ENCODE data around the gene XPO5.
"Not testable (repeated sequence)": the region's sequence is repeated elsewhere in the genome, so short reads cannot be mapped to it uniquely, and the experiment has no call there.

XPO5 gene

DNA sequence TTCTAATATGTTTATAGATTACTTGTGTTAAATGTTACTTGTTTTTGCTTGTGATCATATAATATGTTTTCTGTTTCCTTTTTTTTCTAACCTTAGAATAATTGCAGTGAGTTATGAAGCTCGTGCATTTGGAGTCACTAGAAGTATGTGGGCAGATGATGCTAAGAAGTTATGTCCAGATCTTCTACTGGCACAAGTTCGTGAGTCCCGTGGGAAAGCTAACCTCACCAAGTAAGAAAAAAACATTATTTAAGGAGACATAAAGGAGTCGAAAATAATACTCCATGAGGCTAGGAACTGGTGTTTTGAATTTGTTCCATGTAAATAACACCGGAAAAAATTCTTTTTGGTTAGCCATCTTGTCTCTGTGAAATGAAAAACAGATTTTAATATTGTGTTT lies 7.1 kb upstream of the XPO5 start:
- no peak for DNase-seq

- no peak for DNase-seq
Observed at GRCh38 chr6:43579171-43579570, 3.3 kb upstream of the XPO5 start.

DNA sequence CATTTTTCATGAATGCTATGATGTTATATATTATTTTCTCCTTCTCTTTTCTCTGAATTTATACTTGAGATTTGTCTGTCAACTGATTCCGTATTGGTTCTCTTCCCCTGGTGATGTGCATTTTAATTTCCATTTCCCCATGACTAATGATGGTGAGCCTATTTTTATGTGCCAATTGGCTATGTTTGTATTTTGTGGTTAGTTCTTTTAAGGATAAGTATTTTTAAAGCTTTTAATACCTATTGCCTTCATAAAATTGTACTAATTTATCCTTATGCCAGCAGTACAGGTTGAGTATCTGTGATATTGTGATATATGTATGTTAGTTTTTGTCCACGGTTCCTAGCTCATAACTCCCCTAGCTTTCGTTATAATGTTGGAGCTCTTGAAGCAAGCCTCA lies 2.9 kb upstream of the XPO5 start:
- DNase-seq, result no peak

DNA sequence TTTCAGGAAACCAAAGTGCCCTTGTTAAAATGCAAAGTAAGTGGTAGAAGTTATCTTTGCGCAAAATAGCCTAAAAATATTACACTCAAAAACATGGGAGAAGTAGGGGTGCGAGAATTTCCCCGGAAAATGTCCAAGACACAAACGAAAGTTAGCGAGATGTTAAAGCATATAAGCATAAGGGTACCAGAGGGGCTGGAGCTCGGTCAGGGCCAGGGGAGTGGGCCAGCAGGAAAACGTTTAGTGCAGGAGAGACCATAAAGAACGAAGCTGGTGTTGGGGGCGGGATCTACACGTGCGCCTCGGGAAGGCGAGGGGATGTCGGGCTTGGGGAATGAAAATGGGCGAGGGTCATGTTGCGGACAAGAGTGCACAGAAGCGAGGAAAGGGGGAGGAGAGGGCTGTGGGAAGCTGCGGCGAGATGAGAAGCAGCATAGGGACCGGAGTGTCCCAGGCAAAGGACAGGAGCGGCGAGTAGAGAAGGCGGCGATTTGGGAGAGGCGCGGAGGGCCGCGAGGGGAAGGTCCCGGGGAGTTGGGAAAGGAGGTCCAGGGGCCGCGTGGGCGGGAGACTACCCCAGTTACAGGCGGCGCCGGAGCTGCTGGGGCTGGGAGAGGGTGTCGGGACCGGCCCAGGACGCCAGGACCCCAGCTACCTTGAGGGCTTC lies 600 bp downstream of the XPO5 start:
- peak; percentile 23 for DNase-seq

- DNase-seq, result no peak
Observed at GRCh38 chr6:43572015-43572414, 3.8 kb downstream of the XPO5 start.

DNA sequence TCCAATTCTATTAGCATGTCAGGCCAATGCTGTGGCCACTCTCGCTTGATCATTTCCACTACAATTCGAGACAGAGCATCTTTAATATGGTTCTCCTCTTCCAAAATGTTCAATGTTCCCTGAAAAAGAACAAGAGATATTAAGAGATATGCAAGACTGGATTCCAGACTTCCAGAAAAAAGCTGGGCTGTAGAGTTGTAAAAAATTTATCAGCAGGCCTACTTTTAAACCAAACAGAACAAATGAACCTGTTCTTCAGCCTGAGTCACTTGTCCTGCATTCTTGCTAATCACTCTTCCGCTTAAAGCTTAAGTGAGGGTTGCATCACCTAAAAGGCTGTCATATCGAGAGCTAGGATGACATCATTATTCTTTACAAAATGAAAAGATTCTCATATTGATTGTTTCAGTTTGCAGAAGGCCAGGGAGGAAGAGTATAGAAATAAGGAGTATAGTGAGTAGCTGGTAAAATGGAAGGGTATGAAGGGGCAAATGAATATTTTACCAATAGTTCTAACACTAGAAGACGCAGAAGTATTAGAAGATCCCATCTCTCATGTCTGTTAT lies 4.9 kb downstream of the XPO5 start:
- no peak for DNase-seq

- DNase-seq, result no peak
Observed at GRCh38 chr6:43559328-43559727, 16.5 kb downstream of the XPO5 start.

- not testable (repeated sequence) for DNase-seq
Observed at GRCh38 chr6:43557620-43558019, 18.2 kb downstream of the XPO5 start.

- DNase-seq, result no peak
Observed at GRCh38 chr6:43547222-43547621, 28.6 kb downstream of the XPO5 start.

- DNase-seq, result no peak
Observed at GRCh38 chr6:43544461-43544860, 31.4 kb downstream of the XPO5 start.

DNA sequence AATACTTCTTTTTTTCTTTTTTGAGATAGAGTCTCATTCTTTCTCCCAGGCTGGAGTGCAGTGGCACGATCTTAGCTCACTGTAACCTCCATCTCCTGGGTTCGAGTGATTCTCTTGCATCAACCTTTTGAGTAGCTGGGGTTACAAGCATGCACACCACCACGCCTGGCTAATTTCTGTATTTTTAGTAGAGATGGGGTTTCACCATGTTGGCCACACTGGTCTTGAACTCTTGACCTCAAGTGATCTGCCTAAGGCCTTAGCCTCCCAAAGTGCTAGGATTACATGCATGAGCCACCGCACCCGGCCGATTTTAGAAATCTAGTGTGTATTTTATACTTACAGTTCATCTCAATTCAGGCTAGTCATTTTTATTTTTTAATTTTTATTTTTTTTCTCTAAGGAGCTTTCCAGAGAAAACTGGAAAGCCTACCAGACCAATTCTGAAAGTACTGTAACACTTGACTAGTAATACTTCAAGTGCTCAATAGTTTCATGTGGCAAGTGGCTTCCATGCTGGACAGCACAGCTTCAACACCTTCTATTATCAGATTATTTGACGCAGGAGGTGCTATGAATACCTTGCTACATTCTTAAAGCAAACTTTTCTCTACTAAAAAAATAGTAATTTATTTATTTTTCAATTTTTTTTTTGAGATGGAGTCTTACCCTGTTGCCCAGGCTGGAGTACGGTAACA lies 33.9 kb downstream of the XPO5 start:
- no peak for DNase-seq

GRCh38 chr6:43540507-43540906 lies 35.3 kb downstream of the XPO5 start:
- DNase-seq, result no peak

DNA sequence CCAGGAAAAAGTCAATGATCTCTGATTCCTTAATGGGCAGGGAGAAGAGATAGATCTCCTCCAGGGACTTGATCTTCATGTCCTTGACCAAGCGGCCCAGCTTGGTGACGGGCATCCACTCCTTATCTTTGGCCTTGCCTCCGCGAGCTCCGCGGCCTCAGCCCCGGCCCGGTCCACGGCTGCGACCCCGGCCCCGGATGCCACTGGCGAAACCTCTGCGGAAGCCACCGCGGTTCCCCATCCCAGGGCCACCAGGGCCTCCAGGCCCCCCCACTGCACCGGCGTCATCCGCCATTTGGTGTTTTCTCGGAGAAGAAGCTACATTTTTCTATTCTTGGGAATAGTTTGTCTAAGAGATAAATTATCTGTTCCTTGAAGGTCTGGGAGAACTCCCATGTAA lies 36.4 kb downstream of the XPO5 start:
- not testable (repeated sequence) for DNase-seq

- not testable (repeated sequence) for DNase-seq
Observed at GRCh38 chr6:43538986-43539385, 36.9 kb downstream of the XPO5 start.

GRCh38 chr6:43532201-43532600 lies 43.6 kb downstream of the XPO5 start:
- DNase-seq, result no peak

GRCh38 chr6:43524483-43524961 lies 51.3 kb downstream of the XPO5 start:
- DNase-seq, result no peak

- no peak for DNase-seq
Observed at GRCh38 chr6:43523284-43523683, 52.6 kb downstream of the XPO5 start.

DNA sequence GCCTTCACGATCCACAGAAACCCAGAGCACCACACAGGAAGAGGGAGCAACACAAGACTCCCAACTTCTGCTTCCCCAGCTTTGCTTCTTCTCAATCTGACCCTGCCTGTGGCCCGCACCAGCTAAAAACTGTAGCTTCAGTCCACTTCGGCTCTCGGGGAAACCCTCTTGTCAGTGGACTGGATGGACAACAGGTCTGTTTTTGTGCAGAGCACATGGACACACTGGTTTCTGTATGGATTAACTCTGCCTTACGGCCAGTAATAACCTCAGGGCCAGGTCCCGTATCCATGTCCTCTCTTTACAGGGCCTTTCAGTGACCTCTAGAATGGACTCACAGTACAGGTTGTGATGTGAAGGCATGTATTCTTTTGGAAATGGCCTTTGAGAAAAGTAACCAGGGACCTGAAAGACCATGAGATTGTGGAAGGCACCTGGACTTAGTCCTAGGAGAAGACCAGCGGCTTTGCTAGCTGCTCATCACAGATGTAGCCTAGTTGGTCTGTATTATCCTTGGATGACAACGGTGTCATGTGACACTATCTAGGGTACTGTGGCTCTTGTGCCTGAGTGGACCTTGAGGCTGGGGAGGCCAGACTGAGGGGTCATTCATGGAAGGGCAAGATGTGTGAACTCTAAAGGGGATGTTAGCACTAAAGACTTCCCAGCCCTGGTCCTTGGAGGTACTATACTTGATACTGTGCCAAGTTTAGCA lies 53.1 kb downstream of the XPO5 start:
- DNase-seq, result no peak

DNA sequence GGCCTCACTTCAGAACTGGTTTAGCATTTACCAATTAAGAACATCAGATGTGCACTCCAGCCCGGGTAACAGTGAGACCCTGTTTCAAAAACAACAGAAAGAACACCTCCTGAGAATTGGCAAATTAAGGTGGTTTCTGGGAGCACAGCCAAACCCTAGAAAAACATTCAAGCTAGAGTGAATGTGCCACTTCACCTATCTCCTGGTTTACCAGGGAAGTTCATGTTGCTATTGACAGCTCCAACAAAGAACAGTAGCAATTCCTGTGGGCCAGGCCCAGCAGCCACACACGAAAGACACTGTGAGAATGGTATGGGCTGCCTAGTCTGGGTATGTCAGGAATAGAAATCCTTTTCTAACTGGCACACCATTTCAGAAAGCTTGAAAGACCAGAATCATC lies 54.0 kb downstream of the XPO5 start:
- no peak for DNase-seq

DNA sequence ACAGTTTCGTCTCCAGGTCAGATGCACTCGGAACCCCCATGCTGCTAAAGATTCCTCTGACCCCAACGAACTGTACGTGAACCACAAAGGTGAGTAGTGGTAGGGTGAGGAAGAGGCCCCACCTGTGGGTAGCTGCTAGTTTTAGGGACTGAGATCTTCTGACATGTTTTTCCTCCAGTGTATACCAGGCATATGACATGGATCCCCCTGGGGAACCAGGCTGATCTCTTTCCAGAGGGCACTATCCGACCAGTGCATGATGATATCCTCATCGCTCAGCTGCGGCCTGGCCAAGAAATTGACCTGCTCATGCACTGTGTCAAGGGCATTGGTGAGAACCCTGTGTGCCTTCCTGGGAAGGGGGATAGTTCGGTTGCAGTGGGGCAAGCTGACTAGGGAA lies 55.7 kb downstream of the XPO5 start:
- DNase-seq, result no peak

- no peak for DNase-seq
Observed at GRCh38 chr6:43517505-43518357, 58.1 kb downstream of the XPO5 start.

- peak; percentile 99 for DNase-seq
Observed at GRCh38 chr6:43516697-43517504, 58.9 kb downstream of the XPO5 start, which contains the start of the genes POLR1C and YIPF3. TSS of gene POLR1C (plus strand) at chr6:43517089. CDS start at chr6:43517110, 21 bp downstream. TSS of gene YIPF3 (minus strand) at chr6:43516926. CDS start at chr6:43516807, 119 bp downstream.

All from COR-L47 (cell line).